Activated naive CD4-positive, alpha-beta T cell treated with anti-CD3 and anti-CD28 coated beads, Interleukin-2, amount 50 U/mL, for 24 hours (primary cell): ENCODE results near the gene UBAP1L.
"Not testable (repeated sequence)": the region's sequence is repeated elsewhere in the genome, so short reads cannot be mapped to it uniquely, and the experiment has no call there.

Source experiments
- H3K27ac Mint-ChIP-seq: one replicate; pipeline ENCODE4 v1.8.0; 2021; ENCODE audit warnings: mild to moderate bottlenecking, mixed read lengths
- H3K27me3 Mint-ChIP-seq: one replicate; pipeline ENCODE4 v1.8.0; 2021; ENCODE audit warnings: mixed read lengths
- H3K36me3 Mint-ChIP-seq: one replicate; pipeline ENCODE4 v1.8.0; 2021; ENCODE audit warnings: mixed read lengths
- H3K4me1 Mint-ChIP-seq: one replicate; pipeline ENCODE4 v1.8.0; 2021; ENCODE audit warnings: mixed read lengths
- H3K4me3 Mint-ChIP-seq: one replicate; pipeline ENCODE4 v1.8.0; 2021; ENCODE audit warnings: mild to moderate bottlenecking, mixed read lengths
- H3K9me3 Mint-ChIP-seq: one replicate; pipeline ENCODE4 v1.8.0; 2021; ENCODE audit warnings: mixed read lengths

The UBAP1L gene

DNA sequence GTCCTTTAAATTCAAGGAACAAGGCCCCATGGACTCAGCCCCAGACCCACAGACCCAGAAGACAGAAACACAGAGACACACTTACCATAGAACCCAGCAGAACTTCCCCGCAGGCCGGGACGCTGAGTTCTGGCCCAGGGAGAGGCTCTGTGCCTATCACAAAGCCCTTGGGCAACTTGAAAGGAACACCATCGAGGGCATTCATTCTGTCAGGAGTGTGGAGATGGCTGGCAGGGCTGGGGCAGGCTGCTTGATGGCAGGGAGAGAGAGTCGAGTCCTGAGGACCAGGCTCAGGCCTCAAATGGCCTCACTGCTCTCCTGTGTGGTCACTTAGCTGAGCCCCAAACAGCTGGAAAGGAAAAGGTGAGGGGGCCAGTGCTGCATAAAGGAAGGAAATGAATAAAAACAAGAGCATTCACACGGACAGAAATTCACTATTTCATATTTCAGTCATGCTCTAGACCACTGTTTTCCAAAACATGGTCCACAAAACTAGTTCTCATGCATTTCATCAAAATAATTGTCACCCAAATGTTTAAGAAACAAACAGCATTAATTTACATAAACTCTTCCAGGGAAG lies 8.9 kb downstream of the UBAP1L start:
- peaks cover 4% of the 10 kb centered on the region for H3K4me1 Mint-ChIP-seq
- no peaks in the 10 kb centered on the region for H3K27me3 Mint-ChIP-seq
- no peaks in the 10 kb centered on the region for H3K9me3 Mint-ChIP-seq
- peaks cover 14% of the 10 kb centered on the region for H3K36me3 Mint-ChIP-seq
- no peak overlapping the region for H3K4me3 Mint-ChIP-seq
- no peak overlapping the region for H3K27ac Mint-ChIP-seq

DNA sequence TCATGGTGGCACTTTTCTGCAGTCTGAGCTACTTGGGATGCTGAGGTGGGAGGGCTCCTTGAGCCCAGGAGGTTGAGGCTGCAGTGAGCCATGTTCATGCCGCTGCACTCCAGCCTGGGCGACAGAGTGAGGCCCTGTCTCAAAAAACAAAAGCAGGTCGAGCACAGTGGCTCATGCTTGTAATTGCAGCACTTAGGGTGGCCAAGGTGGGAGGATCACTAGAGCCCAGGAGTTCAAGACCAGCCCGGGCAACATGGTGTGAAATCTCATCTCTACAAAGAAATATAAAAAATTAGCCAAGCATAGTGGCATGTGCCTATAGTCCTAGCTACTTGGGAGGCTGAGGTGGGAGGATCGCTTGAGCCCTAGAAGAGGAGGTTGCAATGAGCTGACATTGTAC lies 10.0 kb downstream of the UBAP1L start:
- H3K9me3 Mint-ChIP-seq, result no peaks in the 10 kb centered on the region
- no peak overlapping the region for H3K4me3 Mint-ChIP-seq
- no peaks in the 10 kb centered on the region for H3K27me3 Mint-ChIP-seq
- no peak overlapping the region for H3K27ac Mint-ChIP-seq
- peaks cover 4% of the 10 kb centered on the region for H3K4me1 Mint-ChIP-seq
- H3K36me3 Mint-ChIP-seq, result peaks cover 14% of the 10 kb centered on the region

GRCh38 chr15:65102912-65103311 lies 12.1 kb downstream of the UBAP1L start:
- Mint-ChIP-seq H3K27ac (no peak overlapping the region), H3K4me3 (no peak overlapping the region), H3K36me3 (peaks cover 19% of the 10 kb centered on the region), H3K27me3 (no peaks in the 10 kb centered on the region), H3K9me3 (no peaks in the 10 kb centered on the region), H3K4me1 (peaks cover 4% of the 10 kb centered on the region)

DNA sequence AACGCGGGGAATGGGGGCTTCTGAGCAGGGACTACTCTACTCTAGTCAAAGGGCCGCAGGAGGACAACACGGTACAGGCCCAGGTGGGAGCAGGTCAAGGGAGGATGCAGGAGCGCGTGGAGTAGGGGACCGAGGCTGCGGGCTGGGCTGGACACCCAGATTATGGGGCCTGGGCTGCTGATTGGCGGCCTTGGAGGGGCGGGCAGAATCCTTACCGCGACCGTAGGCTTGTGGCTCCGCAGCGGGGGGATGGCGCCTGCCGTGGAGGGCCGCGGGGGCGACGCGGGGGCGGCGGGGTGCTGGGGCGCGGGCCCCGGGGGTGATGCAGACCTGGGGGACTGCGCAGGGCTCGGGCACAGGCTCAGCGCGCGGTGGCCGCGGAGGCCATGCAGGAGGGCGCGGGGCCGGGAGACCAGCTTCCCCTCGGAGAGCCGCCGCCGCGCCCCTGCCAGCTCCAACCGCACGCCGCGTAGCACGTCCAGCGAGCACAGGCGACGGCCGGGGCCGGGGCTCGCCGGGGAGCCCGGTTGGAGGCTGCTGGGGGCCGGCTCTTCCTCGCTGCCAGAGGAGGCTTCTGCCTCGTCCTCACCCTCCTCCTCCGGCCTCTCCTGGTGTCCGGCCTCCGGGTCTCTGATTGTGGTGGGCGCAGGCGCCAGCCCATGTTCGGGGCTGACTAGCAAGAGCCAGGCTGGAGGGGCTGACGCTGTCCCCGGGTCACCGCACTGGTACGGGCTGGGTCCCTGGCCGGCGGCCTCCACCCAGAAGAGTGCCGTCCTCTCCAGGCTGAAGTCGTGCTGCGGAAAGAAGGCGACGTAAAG lies 12.9 kb downstream of the UBAP1L start:
- Mint-ChIP-seq H3K4me1 (peaks cover 4% of the 10 kb centered on the region), H3K27ac (no peak overlapping the region), H3K4me3 (no peak overlapping the region), H3K36me3 (peaks cover 18% of the 10 kb centered on the region), H3K27me3 (no peaks in the 10 kb centered on the region), H3K9me3 (no peaks in the 10 kb centered on the region)

DNA sequence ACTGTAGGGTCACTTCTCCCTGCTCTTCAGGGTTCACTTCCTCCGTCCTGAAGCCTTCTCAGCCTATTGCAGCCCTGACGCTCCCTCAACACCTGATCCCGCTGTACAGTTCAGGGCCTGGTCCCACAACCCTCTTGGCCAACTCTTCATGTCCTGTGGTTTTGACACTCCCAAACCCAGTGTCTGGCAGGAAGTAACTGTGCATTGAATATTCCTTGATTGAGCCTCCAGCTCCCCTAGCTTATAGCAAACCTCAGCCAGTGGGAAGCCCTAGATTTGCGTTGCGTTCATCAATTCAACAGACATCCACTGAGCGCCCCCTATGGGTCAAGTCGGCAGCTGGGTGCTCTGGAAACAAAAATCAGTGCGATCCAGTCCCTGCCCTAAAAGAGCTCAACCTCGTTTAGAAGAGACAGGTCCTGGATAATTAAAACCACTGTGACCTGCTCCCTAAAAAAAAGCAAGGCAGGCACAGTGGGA lies 13.5 kb downstream of the UBAP1L start:
- H3K36me3 Mint-ChIP-seq, result peaks cover 18% of the 10 kb centered on the region
- no peak overlapping the region for H3K27ac Mint-ChIP-seq
- H3K27me3 Mint-ChIP-seq, result no peaks in the 10 kb centered on the region
- no peaks in the 10 kb centered on the region for H3K9me3 Mint-ChIP-seq
- no peak overlapping the region for H3K4me3 Mint-ChIP-seq
- H3K4me1 Mint-ChIP-seq, result peaks cover 4% of the 10 kb centered on the region

DNA sequence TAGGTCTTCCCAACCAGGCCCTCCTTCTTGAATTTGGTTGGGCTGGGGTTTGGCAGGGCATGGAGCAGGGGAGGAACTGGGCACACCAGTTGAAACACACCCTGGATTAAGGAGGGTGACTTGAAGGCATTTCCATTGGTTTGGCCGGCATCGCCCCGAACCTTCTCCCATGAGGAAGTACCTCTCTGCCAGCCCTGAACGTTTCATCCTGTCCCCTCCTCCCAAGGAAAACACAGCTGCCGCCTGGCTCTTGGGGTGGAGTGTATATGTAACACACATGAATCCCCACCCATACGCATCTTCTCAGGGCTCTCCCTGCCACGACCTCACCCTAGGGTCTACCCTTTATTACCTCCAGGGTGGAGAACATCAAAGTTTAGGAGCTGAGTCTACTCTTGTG lies 14.6 kb downstream of the UBAP1L start:
- Mint-ChIP-seq H3K36me3 (peaks cover 15% of the 10 kb centered on the region), H3K27me3 (no peaks in the 10 kb centered on the region), H3K9me3 (no peaks in the 10 kb centered on the region), H3K4me1 (peaks cover 4% of the 10 kb centered on the region), H3K27ac (no peak overlapping the region), H3K4me3 (no peak overlapping the region)

DNA sequence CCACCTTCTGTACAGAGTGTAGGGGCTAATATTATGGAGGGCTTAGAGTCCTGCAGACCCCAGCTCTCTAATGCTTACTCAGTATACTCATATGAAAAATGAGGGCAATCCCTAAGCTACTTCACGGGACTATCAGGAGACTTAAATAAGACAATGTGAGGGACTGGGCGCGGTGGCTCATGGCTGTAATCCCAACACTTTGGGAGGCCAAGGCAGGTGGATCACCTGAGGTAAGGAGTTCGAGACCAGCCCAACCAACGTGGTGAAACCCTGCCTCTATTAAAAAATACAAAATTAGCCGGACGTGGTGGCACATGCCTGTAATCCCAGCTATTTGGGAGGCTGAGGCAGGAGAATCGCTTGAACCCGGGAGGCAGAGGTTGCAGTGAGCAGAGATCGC lies 15.2 kb downstream of the UBAP1L start:
- H3K27ac Mint-ChIP-seq, H3K27me3 Mint-ChIP-seq, H3K4me3 Mint-ChIP-seq, H3K4me1 Mint-ChIP-seq, H3K9me3 Mint-ChIP-seq: not testable (repeated sequence)
- peaks cover 15% of the 10 kb centered on the region for H3K36me3 Mint-ChIP-seq

GRCh38 chr15:65099336-65099735 lies 15.7 kb downstream of the UBAP1L start:
- Mint-ChIP-seq H3K9me3 (no peaks in the 10 kb centered on the region), H3K4me3 (no peak overlapping the region), H3K27me3 (no peaks in the 10 kb centered on the region), H3K27ac (no peak overlapping the region), H3K4me1 (peaks cover 4% of the 10 kb centered on the region), H3K36me3 (peaks cover 15% of the 10 kb centered on the region)

- H3K9me3 Mint-ChIP-seq, result no peaks in the 10 kb centered on the region
- peaks cover 15% of the 10 kb centered on the region for H3K36me3 Mint-ChIP-seq
- H3K27ac Mint-ChIP-seq, result peak overlapping the region; percentile 56
- no peaks in the 10 kb centered on the region for H3K27me3 Mint-ChIP-seq
- H3K4me1 Mint-ChIP-seq, result peaks cover 4% of the 10 kb centered on the region
- H3K4me3 Mint-ChIP-seq, result no peak overlapping the region
Observed at GRCh38 chr15:65097651-65098263, 17.2 kb downstream of the UBAP1L start.

GRCh38 chr15:65096481-65097385 lies 18.3 kb downstream of the UBAP1L start:
- peaks cover 14% of the 10 kb centered on the region for H3K36me3 Mint-ChIP-seq
- H3K27ac Mint-ChIP-seq, result no peak overlapping the region
- no peaks in the 10 kb centered on the region for H3K27me3 Mint-ChIP-seq
- H3K9me3 Mint-ChIP-seq, result no peaks in the 10 kb centered on the region
- no peak overlapping the region for H3K4me3 Mint-ChIP-seq
- peaks cover 3% of the 10 kb centered on the region for H3K4me1 Mint-ChIP-seq

GRCh38 chr15:65095747-65096104 lies 19.3 kb downstream of the UBAP1L start:
- Mint-ChIP-seq H3K9me3 (no peaks in the 10 kb centered on the region), H3K27ac (no peak overlapping the region), H3K27me3 (no peaks in the 10 kb centered on the region), H3K36me3 (peaks cover 10% of the 10 kb centered on the region), H3K4me3 (no peak overlapping the region), H3K4me1 (no peaks in the 10 kb centered on the region)

DNA sequence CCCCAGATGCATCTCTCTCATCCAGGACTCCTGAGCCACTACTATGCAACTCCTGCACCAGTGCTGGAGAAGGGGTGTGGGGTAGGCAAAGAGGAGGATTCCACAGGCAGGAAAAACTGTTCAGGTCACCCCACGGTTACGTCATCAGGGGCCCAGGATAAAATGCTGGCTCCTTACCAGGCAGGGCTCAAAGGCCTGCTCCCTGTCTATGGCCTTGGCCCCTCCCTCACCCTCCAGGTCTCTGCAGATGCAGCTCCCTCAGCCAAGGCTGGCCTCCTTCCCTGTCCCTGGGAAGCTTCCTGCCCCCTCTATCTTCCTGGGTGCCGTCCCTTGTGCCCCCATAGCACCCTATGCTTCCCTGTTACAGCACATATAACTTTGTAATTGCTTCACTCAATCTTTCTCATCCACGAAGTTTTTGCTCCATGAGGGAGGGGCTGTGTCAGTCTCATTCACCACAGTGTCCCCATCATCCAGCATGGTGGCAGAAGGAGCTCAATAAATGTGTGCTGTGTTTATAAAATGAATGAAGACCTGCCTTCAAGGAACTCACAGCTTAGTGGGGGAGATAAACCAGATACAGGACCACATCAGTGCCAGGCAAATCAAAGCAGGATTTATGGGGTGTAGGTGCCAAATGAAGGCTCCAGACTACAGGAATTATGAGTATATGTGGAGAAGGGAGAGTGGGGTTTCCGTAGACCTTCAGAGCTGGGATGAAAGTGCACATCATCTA lies 19.8 kb downstream of the UBAP1L start:
- H3K4me1 Mint-ChIP-seq, result no peaks in the 10 kb centered on the region
- peaks cover 8% of the 10 kb centered on the region for H3K36me3 Mint-ChIP-seq
- H3K9me3 Mint-ChIP-seq, result no peaks in the 10 kb centered on the region
- H3K27ac Mint-ChIP-seq, result no peak overlapping the region
- no peak overlapping the region for H3K4me3 Mint-ChIP-seq
- no peaks in the 10 kb centered on the region for H3K27me3 Mint-ChIP-seq

DNA sequence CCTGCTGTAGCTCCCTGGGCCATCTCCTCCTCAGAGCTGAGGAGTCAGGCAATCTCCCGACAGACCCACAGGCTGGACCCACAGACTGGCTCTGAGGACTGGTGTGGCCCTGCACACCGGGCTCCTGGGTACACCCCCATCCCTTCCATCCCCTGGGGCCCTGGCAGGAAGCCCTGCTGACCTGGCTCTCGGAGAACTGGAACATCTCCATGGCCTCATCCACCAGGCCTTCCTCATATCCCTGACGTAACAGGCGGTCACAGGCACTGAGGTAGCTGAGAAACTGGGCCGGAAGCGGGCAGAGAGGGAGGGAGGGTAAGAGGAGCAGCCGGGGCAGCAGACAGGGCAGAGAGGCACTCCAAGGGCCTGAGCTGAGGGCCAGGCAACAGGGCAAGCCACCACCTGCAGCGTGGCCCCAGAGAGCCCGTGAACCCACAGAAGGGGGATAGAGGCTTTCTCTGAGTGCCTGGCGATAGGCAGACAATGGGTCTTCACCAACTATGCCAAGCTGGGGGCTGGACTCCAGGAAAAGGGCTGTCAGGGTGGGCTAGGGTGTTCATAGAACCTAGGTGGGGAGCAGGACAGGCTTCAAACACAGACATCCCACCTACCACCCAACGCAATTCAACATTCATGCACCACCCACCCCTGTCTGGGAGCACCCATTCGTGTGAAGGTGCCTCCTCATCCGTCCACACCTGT lies 20.6 kb downstream of the UBAP1L start:
- H3K27me3 Mint-ChIP-seq, result no peaks in the 10 kb centered on the region
- H3K27ac Mint-ChIP-seq, result no peak overlapping the region
- H3K4me3 Mint-ChIP-seq, result no peak overlapping the region
- H3K4me1 Mint-ChIP-seq, result no peaks in the 10 kb centered on the region
- no peaks in the 10 kb centered on the region for H3K9me3 Mint-ChIP-seq
- H3K36me3 Mint-ChIP-seq, result peaks cover 8% of the 10 kb centered on the region

GRCh38 chr15:65093793-65094170 lies 21.2 kb downstream of the UBAP1L start:
- not testable (repeated sequence) for H3K4me1 Mint-ChIP-seq, H3K9me3 Mint-ChIP-seq, H3K36me3 Mint-ChIP-seq, H3K4me3 Mint-ChIP-seq, H3K27me3 Mint-ChIP-seq, H3K27ac Mint-ChIP-seq
